Measurements from ENCODE around the gene SLC6A6.

SLC6A6 gene

DNA sequence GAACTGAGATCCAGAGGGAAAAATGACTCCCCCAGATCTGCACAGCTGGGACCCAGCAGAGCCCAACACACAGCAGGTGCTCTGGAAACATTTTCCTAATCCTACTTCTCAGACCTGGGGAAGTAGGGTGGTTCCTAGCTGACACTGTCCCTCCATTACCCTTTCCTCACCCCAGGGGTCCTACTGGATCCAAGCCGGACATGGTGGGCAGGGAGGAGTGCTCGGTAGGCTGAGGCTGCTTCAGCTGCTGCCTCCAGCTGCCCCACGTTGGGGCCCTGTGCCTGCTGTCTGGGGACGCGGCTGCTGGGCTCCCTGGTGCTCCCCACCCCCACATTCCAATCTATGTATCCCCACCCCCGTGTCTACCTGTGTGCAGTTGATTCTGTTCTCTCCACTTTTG lies 29.8 kb upstream of the SLC6A6 start:
- no peak for DNase-seq (ENCODE audit: low read depth in 2 of 2)

DNA sequence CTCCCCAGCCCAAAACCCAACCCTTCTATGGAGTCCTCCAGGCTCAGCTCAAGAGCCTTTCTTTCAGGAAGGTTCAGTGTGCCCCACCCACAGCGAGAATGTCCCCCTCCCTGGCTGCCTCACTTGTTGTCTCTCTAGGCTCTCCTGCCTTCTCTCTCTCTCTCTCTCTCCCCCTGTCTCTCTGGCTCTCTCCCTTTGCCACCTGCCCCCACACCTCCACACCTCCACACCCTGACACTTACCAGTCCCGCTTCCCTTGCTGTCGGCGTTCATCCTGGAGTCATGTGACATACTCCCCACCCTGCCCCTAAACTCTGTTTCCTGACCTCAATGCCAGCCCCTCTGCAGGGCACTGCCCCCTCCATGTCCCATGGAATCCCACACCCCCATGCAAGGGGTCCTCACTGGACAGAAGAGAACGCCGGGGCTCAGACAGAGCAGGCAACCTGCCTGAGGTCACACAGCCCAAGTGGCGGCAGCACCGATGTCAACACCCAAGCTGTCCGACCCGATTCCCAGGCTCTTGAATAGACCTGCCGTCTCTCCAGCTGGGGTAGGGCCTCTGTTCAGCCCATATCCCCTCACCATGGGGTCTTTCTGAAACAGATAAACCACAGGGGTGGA lies 28.5 kb upstream of the SLC6A6 start:
- DNase-seq (ENCODE audit: low read depth in 2 of 2) = no peak

DNA sequence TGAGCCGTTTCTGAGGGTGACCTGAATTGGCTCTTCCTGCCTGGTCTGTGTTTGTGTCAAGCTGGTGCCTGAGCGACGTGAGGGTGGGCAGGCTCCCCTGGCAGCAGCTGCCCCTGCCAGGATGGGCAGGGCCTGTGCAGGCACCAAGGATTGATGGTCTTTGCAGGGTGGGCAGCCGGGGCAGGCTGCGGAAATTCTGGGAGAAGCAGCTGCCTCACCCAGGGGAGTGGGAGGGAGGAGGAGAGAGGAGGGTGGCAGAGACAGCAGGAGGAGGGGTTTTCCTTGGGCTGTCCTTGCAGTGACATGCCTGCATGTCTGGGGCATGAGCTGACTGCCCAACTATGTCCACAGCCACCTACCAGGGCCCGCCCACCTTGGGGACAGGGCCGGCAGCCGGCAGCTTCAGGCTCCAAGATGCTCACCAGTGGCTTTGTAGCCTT lies 27.9 kb upstream of the SLC6A6 start:
- no peak for DNase-seq (ENCODE audit: low read depth in 2 of 2)

DNA sequence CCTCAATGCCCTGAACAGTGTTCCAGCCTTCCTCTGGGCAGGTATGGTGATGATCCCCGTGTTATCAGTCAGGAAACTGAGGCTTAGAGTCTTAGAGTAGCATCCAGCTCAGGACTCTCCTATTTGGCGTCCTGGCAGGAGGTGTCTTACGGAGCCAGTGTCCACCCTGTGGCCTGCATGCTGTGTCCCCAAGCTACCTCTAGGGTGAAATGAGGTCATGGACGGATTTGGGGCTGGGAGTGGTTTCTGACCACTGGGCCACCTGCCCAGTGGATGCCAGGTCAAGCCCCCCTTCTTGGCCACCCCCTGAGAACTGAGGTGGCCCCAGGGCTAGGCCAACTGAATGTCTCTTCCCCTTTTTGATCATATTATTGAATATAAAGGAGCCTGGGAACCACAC lies 27.2 kb upstream of the SLC6A6 start:
- no peak for DNase-seq (ENCODE audit: low read depth in 2 of 2)

DNA sequence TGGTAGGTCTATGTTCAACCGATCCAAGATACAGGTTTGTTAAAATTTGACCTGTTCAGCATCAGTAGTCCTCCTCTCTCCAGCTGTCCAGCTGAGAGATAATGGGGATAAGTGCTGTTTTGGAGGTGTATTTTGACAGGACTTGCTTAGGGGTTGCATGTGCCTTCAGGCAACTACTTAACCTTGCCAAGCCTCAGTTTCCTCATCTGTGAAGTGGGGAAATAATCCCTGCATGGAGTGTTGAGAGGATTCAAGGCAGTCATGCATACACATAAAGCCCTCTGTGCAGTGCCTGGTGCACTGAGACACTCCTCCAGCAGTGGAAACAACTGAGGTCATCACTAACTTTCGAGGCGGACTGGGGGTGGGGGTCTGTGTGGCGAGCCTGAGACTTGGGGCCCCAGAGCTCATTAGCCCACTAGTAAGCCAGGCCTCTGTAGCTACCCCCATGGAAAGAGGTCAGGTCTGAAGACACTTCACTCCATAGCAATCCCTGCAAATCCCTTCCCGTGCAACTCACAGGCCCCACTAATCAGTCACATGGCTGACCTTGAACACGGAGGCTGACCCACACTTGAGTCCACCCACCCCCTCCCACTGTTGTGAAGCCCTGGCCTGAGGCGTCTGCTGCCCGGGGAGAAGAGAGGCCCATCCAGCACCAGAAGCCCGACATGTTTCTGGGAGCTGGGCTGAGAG lies 25.9 kb upstream of the SLC6A6 start:
- no peak for DNase-seq (ENCODE audit: low read depth in 2 of 2)

DNA sequence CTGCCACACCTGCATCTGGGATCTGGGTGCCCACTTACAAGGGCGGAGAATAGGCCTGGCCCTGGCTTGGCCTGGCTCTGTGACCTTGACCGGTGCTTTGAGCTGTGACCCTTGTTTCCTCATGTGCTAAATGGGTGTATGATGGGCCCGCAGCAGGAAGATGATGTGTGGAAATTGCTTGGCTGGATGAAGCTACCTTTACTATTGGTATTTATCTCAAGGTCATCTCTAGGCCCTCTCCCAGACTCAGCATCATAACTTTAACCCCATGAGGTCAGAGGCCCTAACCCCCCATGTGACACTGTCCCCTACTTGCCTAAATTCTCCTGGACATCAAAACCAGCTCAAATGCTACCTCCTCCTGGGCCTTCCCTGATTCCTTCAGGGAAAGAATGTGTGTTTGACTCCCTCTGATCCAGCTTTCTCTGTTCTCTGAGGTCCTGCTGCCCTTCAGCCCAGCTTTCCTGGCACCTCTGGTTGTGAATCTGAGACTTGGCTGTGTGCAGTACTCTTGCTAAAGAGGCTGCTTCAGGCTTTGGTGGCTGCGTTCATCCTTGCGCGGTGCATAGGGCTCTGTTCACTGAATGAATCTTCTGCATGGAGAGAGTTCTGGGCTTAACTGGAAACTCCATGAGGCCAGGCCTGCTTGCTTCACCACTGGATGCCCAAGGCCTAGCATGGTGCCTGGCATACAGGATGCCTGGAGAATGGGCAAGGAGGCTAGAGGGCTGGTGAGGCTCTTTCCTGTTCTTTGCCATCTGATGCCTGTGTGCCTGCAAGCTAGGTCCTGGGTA lies 25.2 kb upstream of the SLC6A6 start:
- DNase-seq (ENCODE audit: low read depth in 2 of 2) = no peak

DNA sequence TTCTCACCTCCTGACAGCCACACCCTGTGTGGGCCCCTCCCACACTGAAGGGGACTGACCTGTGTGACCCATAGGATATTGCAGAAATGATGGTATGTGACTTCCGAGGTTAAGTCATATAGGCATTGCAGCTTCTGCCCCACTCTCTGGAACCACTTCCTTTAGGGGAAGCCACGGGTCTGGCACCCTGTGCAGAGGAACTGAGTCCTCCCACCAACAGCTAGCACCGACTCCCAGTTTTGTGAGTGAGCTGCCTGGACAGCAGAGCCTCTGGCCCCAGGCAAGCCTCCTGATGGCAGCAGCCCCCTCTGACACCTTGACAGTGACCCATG lies 24.6 kb upstream of the SLC6A6 start:
- DNase-seq (ENCODE audit: low read depth in 2 of 2) = no peak

DNA sequence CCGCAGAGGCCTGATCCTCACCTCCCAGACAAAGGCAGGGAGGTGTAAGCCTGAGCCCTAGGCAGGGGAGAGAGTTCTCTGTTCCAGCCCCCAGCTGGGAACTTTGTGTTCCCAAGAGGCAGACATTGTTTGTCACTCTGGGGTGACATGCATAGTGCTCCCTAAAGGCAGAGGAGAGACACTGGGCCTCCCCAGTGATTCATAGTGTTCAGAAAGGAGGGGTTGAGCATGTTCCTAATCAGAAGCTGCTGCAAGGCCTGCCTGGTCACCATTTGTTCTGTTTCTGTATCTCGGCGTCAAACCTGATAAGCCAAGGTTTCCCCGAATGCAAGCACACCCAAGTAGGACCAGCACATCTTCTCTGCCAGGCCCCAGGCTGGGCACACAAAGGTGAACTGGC lies 24.0 kb upstream of the SLC6A6 start:
- DNase-seq (ENCODE audit: low read depth in 2 of 2) = no peak

DNA sequence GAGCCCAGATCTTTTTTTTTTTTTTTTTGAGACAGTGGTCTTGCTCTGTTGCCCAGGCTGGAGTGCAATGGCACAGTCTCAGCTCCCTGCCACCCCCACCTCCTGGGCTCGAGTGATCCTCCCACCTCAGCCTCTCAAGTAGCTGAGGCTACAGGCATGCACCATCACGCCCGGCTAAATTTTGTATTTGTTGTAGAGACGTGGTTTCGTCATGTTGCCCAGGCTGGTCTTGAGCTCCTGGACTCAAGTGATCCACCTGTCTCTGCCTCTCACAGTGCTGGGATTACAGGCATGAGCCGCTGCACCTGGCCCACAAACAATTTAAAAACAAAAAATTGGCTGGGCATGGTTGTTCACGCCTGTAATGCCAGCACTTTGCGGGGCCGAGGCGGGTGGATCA lies 22.6 kb upstream of the SLC6A6 start:
- DNase-seq (ENCODE audit: low read depth in 2 of 2) = no peak

DNA sequence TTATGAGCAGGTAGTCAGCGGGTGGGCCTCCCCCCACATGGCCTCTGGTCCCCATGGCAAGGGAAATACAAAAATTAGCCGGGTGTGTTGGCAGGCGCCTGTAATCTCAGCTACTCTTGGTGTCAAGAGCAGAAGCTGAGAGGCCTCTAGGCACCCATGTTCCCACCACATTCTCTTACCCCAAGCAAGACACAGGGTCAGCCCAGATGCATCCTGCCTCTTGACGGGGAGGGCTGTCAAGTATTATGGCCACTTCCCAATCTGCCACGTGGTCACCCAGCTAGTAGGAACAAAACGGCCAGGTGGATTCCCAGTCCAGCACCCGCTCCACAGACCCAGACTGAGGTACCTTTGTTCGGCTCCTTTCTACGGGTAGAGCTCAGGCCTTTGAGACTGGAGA lies 16.2 kb upstream of the SLC6A6 start:
- DNase-seq (ENCODE audit: low read depth in 2 of 2) = no peak

DNA sequence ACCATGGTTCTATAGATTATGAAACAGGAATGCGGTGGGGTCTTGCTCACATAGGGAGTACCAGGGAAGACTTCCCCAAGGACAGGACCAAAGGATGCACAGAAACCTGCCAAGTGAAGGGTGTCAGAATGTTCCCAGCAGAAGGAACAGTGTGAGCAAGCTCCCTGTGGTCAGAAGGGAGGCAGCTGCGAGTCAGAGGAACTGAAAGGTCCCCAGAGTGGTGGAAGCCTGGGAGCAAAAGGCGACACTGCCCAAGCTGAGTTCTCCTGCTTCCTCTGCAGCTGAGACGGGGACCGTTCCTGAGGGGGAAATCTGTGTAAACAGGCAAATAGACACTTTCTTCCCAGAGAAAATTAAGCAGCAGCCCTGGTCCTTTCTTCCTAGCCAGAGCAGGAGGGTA lies 14.2 kb upstream of the SLC6A6 start:
- no peak for DNase-seq (ENCODE audit: low read depth in 2 of 2)

DNA sequence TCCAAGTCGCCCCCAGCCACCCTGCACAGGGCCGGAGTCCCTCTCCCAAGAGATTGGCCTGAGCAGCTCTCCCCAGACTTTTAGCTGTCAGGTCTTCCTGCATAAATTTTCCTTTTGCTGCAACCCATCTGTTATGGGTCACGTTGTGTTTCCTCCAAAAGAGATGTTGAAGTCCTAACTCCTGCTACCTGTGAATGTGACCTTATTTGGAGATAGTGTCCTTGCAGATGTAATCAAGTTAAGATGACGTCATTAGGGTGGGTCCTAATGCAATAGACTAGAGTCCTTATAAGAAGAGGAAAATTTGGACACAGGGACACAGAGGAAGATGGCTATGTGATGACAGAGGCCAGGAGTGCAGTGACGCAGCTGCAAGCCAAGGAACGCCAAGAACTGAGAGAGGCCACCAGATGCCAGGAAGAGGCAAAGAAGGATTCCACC lies 13.2 kb upstream of the SLC6A6 start:
- DNase-seq (ENCODE audit: low read depth in 2 of 2) = no peak

DNA sequence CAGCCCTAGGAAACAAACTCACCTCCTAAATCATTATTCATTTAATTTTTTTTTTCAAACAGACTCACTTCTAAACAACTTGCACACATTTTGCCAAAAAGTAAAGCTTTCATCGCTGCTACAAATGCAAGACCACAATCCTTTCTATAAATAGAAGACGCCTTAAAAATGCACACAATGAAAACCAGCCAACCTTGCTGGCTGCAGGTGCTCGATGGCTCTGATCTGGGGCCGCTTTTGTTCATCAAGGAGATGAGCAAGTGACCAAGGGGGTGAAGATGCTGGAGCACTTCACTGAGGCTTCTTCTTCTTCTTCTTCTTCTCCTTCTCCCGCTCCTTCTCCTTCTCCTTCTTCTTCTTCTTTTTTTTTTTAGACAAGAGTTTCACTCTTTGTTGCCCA lies 12.7 kb upstream of the SLC6A6 start:
- no peak for DNase-seq (ENCODE audit: low read depth in 2 of 2)

DNA sequence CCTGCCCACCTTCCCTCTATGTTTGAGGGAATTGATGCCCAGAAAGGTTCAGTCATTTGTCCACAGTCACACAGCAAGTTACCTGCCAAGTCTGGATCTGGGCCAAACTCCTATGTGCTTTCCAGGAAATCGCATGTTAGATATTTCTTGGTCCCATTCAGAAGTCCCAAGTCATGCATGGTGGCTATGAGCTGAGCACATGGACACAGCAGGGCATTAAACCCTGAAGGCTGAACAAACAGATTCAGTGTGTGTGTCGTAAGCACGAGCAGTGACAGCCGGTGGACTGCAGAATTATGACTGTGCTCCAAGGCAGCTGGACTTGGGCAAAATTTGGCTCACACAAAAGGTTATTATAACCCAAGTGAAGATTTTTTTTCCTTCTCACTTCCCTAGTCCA lies 11.4 kb upstream of the SLC6A6 start:
- DNase-seq (ENCODE audit: low read depth in 2 of 2) = no peak

DNA sequence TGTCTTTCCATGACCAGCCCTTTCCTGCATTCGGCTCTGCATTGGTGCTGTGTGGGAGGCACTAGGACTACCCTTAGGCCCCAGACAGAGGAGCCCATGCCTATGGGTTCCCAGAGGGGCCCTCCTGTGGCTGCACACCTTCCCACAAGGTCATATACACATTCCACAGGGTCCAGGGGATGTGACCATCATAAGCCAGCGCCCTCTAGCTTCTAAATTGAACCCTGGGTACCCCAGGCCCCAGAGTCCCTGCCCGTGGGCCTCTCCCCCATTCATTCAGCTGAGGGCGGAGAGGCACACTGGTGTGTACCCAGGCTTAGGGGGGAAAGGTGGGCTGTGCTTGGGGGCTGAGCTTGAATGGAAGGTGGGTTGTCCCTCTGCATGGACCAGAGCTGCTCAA lies 10.2 kb upstream of the SLC6A6 start:
- no peak for DNase-seq (ENCODE audit: low read depth in 2 of 2)

DNA sequence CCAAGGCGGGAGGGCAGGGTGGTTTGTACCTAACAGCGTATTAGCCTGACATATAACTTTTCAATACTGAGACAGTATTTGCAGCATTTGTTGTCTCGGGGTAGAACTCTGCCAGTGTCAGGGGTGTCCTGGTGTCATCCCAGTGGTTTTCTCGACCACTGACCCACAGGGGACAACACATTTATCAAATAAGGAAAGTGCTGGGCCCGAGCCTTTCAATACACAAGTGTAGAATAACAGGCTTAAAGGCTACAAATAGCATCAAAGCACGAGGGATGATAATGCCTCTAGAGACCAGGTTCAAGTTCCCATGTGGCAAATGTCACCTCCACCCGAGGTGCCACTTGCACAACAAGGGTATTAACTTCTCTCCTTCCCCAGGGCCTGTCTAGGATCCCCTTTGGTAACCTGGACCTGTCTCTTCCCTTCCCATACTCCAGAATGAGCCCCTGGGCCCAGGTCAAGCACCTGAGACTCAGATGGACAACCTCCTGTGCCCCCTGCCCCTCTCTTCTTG lies 9.5 kb upstream of the SLC6A6 start:
- DNase-seq (ENCODE audit: low read depth in 2 of 2) = no peak

DNA sequence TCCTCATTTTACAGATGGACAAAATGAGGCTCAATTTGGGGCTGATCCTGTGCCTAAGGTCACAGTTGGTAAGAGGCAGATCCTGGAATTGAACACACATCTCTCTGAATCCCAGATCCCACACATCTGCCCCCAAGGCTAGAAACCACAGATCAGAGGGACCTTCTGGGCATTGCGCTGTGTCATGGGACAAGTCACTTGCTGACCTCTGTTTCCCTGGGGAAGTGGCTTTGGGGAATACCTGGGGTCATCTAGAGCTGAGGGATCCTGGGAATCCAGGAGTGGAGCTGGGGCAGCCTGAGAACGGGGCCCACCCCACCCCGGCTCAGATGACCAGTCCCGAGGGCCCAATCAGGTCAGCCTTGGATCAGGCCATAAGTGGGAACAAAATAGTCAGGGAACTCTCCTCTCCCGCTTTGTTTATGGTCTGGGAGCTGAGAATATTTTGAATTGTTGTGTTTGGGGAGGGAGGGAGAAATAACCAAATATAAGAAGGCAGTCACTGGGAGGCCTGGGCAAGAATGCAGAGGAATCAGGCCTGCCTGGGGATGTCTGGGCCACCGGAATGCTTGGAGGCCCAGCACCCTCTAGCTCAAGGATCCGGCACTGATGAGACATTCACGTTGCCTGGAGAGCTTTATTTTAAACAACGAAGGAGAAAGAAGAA lies 8.8 kb upstream of the SLC6A6 start:
- DNase-seq (ENCODE audit: low read depth in 2 of 2) = no peak

DNA sequence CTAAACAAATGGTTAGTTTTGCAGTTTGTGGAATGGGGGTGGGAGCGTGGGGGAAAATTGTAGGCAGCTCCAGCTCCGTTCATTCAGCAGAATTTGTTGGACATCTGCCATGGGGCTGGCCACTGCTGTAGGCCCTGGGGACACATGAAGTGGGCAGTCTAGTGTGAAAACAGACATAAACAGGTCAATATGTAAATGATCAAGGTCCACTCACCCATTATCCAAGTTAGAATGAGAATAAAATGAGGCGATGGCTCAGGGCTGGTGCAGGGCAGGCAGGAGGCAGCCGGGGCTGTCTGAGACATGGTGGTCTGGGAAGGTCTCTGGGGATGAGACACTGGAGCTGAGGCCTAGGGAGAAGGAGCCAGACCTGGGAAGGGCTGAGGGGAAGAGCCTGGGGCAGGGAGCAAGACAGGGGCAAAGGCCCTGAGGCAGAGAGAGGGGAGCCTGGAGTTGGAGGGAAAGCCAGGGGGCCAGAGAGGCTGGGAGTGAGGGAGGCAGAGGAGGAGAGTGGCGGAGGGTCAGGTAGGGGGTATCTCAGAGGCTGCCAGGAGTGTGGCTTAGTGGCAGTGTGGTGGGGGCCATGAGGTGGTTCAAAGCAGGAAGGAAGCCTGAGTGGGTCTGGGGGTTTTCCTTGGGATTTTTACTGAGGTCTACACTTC lies 6.2 kb upstream of the SLC6A6 start:
- DNase-seq (ENCODE audit: low read depth in 2 of 2) = no peak

DNA sequence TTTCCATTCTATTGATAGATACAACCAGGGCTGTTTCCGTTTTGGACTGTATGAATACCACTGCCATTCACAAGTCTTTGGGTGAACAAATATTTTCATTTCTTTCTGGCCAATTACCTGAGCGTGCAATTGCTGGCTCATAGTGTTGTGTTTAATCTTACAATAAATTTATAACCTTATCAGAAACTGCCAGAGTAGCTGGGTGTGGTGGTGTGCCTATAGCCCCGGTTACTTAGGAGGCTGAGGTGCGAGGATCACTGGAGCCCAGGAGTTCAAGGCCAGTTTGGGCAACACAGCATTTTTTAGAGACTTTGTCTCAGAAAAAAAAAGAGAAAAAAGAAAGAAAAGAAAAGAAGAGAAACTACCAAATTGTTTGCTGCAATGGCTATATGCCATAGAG lies 5.4 kb upstream of the SLC6A6 start:
- no peak for DNase-seq (ENCODE audit: low read depth in 2 of 2)

DNA sequence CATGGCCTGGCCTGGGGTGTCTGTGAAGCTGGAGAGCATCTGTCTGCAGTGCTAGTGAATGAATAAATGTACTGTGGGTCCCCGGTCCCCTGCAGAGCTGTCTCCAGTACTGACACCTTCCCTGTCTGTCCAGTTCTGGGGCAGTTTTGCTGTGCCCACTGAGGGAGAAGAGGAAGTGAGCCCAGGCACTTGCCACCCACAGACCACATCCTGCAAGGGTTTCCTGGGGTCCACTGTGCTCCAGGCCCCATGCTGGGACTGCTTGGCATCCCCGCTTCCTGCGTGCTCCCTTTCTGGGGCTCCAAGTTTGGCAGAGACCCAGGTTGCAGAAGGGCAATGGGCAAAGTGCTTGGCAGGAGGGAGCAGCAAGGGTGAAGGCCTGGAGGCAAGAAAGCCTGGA lies 4.9 kb upstream of the SLC6A6 start:
- DNase-seq (ENCODE audit: low read depth in 2 of 2) = no peak

DNA sequence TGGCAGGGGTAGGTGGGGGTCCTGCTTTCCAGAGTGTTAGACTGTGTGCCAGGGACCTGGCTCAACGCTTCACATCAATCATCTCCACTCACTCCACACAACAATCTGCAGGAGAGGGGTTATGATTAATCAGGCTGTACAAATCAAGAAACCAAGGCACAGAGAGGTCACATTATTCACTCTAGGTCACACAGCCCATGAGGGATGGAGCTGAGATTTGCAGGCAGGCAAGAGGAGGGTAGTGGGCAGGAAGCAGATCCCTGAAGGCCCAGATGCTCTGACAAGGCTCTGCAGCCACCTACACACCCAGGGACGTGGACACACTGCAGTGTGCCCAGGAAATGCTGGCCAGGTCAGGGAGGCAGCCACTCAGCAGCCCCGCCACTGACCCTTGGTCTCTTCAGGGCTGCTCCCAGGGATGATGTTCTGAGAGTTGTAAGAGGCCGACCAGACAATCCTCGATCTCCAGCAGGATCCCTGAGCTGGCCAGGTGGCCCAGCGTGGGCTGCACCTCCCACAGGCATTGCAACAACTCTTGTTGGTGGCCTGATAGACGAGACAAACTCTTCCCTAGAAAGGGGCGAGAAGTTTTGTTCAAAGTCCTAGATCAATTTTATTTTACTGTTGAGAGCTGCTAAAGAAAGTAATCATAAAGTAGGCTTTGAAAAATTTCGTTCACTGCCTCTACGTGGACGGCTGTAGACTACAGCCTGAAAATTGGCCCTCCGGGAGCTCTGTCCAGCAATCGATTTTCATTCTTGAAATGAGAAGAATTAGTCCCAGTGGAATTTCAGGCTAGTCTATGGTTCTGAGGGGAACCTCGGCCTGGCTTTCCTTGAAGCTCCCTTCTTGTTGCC lies 4.2 kb upstream of the SLC6A6 start:
- no peak for DNase-seq (ENCODE audit: low read depth in 2 of 2)
